Panc1 (cell line): ENCODE data around the gene FUS.

ENCODE experiments used
- POLR2AphosphoS5 ChIP-seq: IDR thresholded peaks from 2 replicates; pipeline ENCODE4 v1.6.1; 2012; ENCODE audit warnings: mild to moderate bottlenecking, low read depth, low read length, moderate library complexity
- REST ChIP-seq, 2 experiments: IDR thresholded peaks; 2 replicates each; pipeline ENCODE4 v1.6.1; 2011 to 2012; ENCODE audit warnings: low read depth in 2 of 2, control low read depth in 1 of 2, low read length in 1 of 2, mild to moderate bottlenecking in 1 of 2, moderate library complexity in 1 of 2; ENCODE audit not compliant: insufficient read depth in 1 of 2
- SIN3A ChIP-seq: IDR thresholded peaks from 2 replicates; pipeline ENCODE4 v1.6.1; 2012; ENCODE audit warnings: low read depth, mild to moderate bottlenecking, low read length, moderate library complexity, borderline replicate concordance; ENCODE audit not compliant: insufficient read depth
- TCF7L2 ChIP-seq: IDR thresholded peaks from 2 replicates; pipeline ENCODE4 v1.6.1; 2011; ENCODE audit warnings: mild to moderate bottlenecking, low read depth, low read length, inconsistent platforms
- TF ChIP-seq, protein P1 (sequence below): fragments of 450-650 bp; IDR thresholded peaks from 2 replicates; pipeline ENCODE4 v1.5.1; 2017; ENCODE audit warnings: mild to moderate bottlenecking

GRCh38 chr16:31138621-31139578 is 41.0 kb upstream of the FUS start:
- TF ChIP-seq, protein P1, sequence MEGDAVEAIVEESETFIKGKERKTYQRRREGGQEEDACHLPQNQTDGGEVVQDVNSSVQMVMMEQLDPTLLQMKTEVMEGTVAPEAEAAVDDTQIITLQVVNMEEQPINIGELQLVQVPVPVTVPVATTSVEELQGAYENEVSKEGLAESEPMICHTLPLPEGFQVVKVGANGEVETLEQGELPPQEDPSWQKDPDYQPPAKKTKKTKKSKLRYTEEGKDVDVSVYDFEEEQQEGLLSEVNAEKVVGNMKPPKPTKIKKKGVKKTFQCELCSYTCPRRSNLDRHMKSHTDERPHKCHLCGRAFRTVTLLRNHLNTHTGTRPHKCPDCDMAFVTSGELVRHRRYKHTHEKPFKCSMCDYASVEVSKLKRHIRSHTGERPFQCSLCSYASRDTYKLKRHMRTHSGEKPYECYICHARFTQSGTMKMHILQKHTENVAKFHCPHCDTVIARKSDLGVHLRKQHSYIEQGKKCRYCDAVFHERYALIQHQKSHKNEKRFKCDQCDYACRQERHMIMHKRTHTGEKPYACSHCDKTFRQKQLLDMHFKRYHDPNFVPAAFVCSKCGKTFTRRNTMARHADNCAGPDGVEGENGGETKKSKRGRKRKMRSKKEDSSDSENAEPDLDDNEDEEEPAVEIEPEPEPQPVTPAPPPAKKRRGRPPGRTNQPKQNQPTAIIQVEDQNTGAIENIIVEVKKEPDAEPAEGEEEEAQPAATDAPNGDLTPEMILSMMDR, result no peak
- TF ChIP-seq SIN3A (no peak), REST (IDR thresholded peaks at IDR 0.05; ENCODE audit: insufficient read depth in 1 of 2, low read depth in 2 of 2, low read length in 1 of 2) (no peak), POLR2AphosphoS5 (no peak), TCF7L2 (no peak)
